OCI-M1 (cell line): ENCODE measurements around the gene PNCK.
A peak's percentile ranks its signal among the peaks of the same experiment; 100 is the strongest.

Experiments used
- DNase-seq: peaks from one replicate; lab custom pipeline; 2025; lab: John Stamatoyannopoulos, UW

The PNCK gene

DNA sequence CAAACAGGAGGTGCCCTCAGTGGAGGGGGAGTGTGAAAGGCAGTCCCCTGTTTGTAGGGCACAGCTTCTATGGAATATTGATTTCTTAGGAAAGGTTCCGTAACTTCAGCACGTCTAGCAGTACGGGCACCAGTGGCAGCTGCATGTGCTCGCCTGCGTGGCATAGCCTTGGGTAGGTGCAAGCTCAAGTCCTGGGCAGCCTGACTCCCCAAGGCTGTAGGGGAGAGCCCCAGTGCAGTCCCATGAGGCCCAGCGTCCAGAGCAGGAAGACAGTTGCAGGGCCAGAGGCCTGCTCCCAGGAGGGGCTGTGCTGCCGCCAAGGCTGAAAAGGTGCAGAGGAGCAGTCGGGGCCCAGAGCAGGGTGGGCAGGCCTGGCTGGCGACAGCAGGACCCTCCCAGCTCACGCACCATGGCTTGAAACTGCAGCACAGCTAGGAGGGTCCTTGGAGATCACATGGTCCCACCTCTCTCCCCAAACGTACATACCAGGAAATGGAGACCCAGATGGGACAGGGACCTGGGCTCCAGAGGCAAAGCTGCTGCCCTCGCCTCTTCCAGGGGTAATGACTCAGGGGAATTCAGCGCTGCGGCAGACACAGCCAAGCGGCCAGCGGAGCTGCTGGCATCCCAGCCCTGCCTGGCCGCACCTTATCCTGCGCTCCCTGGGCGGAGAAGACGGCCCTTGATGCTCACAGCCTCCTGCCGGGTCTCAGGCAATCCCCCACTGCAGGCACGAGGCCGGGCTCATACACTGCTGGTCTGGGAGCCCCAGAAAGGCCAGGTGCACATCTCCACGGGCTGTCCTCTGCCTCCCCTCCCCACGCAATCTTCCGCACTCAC is 32.7 kb downstream of the PNCK start:
- no peak for DNase-seq

DNA sequence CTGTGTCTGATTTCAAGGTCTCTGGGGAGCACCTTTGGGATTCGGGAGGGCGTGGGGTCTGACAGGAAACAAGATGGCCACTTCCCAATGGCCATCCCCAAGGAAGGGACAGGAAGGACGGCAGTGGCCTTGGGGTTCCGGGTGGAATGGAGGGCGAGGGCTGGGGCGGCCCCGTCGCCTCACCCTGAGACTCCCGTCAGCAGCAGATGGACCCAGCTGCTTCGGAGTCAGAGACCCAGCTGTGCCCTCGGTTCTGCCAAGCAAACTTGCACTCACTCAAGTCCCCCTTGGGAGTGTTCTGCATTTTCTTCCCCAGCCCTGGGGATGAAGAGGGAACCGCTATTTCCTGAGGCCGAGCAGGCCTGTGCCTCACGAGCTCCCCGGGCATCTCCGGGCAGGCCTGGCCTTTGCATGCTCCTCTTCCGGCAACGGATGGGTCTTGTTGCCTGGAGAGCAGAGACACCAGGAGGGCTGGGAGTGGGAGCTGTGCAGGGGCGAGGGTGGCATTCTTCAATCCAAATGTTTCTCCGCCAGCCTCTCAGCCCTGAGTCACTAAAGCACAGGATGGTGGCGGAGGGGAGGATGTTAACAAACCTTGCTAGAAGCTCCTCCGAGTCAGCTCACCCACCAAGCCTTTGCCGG is 33.4 kb downstream of the PNCK start:
- no peak for DNase-seq

DNA sequence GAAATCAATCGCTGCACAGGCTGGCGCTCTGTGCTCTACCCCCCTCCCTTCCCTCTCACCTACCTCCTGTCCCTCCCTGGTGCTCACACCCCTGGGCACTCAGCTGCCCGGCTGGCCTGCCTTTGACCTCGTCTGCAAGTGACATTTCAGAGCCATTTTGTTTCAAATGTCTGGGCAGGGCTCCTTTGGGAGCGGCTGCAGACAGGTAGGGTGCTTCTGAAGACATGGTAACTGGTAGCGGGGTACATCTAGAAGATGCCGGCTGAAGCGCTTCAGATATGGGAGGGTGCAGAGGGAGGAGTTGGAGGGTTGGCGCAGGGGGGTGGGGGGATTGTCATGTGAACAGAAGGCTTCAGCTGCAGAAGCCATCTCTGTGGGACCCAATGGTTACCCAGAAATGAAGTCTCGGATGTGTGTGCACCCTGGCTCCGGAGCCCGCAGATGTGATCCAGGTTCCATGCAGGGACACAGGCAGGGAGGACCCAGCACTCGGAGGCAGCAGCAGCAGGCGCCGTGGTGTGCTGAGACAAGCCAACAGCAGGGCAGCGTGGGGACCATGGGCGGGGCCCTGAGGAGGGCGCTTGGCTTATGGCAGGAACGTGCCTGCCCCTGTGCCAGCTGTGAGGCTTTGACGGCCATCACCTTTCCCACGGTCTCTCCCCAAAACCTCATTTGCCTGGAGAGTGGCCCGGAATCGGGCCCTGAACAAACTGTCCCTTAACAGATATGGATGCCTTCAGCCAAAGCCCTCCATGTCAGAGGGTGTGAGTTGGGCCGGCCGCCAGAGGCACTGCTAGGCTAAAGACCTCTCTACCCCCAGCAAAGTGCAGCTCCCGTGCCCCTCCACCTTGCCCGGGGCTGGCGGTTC is 34.2 kb downstream of the PNCK start:
- DNase-seq = no peak

DNA sequence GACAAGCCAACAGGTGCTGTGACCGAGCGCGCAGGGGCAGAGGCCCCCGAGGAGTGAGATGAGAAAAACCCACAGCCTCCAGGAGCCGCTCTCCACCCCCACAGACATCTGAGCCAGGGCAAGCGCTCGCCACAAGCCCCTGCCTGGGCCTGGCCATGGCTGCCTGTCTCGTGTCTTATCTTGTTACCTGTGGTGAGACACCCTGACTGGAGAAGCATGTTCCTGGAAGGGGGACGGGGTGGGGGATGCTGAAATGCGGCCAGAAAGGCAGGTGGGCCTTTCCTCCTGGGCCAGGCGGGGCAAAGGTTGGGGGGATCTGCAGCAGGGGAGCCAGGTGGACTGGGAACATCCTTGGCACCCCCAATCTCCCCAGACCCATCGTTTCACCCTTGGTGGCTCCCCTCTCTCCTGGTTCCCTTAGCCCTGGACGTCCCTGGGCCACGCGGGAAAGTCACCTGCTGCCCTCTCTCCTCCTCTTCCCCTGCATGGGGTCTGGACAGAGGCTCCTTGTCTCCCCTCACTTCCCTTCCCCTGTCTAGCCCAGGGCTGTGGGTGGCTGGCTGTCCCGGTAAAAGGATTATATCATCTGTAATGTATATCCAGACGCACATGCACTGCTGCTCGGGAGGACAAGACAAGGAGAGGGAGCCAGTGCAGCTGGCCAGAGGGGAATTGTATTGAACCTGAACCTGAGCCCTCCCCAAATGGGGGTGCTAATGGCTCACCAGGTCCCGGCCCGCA is 35.0 kb downstream of the PNCK start:
- no peak for DNase-seq

DNA sequence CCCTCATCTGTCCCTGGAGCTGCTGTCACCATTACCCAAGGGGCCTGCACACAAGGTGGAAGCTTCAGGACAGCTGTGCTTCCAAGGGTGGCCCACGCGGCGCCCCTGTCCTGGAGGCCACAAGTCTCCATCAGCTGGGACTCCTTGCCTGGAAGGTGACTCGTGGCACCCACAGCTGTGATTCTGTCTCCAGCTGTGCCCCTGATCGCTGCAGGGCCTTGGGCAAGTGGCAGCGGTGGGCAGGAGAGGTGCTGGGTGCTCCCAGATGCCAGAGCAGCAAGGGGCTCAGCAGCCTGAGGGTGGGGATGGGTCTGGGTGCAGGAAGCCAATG is 35.6 kb downstream of the PNCK start:
- DNase-seq = no peak

DNA sequence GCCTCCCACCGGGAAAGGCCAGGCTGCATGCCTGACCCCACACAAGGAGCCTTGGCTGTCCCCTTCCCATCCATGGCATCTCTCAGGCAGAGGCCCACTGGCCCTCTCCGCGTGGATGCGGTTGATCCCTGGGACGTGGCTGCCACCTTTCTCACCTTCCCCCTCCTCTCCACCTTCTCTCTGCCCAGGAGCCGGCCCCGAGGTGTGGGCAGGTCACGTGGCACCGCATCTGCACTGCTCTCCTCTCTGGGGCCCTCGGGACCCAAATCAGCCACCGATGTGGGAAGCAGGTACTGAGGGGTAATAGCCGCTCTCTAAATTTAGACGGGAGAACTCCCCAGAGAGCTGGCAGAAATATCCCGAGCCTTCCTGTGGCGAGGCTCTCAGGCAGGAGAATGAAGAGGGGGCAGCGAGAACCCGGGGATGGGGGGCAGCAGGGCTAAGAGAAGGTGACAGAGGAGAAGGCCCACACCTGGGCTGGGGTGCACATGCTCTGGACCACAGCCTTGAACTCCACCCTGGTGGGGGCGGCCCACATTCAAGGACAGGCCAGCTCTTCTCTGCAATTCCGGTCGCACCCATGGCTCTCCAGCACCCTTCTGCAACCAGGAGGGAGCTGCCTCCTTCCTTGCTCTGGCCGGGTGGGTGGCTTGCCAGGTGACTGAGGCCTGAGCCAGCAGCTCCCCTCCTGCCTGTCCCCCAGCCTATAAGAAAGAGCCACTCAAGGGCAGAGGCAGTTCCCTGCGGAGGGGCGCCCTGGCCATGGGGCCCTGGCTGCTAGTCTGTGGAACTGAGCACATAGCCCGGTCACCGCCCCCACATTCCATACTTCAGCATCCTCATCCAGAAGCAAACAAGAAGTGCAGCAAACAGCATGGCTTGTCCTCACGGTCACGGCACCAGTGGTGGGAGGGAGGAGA is 36.2 kb downstream of the PNCK start:
- DNase-seq = no peak

DNA sequence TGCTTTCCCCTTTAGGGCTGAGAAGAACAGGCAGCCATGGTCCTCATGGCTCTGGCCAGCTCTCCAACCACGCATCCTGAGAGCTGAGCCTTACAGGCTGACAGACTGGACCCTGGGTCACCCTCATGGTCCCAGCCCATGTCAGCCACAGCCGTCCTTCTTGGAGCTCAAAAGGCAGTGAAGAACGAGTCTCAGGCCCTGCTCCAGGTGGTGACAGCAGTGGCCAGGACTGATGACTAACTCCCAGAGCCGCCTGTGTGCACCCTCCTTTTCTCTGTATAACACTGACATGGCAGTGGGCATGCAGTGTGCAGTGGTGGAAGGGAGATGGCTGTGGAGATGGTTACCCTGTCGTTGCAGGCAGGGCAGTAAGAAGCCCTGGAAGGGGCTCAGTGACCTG is 36.9 kb downstream of the PNCK start:
- no peak for DNase-seq

DNA sequence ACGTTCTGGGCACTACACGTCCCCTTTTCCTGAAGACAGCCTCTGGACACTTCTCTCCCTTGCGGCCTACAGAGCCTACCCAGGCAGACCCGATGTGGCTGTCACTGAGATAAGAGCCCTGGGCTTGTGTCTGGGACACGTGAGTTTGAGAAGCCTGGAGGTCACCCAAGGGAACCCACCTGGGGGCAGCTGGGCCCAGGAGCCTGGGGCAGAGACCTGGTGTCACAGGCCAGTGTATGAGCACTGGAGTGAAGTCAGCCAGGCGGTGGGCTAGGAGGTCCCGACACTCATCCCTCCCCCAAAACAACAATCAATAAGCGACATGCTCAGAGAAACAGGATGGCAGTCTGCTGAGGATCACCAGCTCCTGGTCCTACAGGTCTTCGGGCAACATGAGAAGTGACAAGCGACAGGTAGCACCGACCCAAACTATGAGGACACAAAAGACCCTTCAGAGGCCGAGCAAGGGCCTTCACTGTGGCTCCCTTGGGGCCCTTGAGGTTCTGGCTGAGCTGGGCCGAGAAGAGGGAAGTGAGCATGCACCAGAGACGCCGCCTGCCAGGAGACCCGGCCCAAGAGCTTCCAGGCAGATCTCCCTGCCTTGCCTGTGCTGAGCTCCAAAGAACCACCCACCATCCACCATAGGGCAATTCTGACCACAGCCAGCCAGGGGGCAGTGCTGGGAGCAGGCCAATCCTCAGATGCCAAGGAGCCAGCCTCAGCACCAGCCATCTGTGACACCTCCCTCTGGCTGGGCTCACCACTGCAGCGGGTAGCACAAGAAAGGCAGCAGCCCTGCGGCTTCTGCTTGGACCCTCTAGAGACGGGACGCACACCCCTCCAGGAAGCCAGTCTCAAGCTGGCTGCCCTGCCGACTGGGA is 37.6 kb downstream of the PNCK start:
- DNase-seq = peak; percentile 28

DNA sequence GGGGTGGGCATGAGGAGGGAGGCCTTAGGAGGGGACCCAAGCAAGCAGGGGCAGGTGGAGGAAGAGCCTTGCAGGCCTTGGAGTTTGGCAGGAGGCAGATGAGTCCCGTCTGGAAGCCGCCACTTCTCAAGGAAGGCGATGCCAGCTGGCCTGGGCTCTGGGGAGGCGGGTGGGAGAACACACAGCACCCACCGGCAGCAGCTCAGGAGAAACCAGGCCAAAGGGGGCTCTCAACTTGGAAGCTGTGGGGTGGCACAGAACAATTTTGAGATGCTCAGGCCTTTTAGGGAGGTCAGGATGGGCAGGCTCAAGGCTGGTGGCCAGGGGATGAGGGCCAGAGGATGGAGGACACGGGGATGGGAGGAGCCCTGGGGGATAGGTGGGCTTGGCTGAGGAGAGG is 38.2 kb downstream of the PNCK start:
- no peak for DNase-seq

DNA sequence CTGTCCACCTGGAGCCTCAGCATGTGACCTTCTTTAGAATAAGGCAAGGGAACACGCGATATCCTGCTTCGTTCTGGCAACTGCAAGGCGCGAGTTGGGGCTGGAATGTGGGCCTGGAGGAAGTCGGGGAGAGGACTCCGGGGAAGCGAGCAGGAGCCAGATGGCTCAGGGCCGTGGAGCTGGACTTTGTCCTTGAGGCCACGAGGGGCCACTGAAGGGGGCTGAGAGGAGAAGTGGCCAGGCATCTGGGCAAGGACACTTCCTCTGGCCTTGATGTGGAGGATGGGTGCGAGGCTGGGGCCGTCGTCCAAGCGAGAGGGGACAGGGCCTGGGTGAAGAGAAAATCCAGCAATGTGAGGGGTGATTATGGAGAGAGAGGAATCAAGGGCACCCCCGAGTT is 38.8 kb downstream of the PNCK start:
- DNase-seq = no peak

DNA sequence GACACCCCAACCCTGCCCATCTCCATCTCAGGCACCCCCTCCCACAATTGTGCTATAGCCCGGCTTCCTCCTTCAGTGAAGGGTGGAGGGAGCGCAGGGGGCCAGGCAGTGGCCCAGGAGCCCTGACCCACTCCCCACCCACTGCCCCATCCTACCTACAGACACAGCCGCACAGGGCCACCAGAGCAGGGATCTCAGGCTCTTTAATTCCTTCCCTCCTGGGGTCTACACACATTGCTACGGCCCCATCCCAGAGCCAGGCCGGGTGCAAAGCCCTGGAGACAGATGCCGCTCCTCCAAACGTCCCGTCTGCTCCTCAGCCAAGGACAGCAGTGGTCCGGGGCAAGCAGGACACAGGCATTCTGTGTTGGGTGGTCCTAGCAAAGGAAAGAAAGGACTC is 39.4 kb downstream of the PNCK start:
- DNase-seq = no peak

DNA sequence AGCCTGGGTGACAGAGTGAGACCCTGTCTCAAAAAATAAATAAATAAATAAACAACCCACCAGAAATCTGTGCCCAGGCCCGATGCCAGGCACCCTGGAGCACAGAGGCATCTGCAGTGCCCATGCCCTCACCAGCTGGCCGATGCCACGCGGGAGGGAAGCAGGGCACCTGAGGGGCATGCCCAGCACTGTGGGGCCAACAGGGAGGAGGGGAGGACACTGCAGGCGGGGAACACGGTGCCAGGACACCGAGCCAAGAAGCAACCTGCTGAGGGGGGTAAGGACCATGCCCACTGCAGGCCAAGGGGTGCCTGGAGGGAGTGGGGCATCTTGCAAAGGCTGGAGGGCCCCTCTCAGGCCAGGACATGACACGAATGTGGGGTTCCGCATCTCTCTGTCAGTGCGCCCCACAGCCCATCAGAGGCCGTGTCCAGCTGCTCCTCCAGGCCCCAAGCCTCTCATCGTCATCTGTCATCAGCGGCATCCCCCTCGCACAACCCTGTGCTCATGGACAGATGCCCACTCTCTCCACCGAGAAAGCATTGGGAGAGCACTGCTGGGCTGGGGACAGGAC is 39.9 kb downstream of the PNCK start:
- no peak for DNase-seq

DNA sequence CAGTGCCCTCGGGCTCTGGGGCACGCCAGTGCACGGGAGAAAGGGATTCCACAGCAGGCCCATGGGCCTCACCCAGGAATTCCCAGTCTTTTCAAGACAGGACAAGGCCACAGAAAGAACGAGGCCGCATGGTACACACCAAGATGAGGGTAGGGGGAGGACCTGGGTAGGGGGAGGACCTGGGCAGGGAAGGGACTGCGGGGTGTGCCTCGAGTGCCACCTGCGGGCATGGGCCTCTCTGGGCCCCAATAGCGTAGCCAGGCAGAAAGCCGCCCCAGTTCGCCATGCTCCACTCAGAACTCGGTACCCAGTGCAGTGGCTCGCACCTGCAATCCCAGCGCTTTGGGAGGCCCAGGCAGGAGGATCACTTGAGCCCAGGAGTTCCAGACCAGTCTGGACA is 40.6 kb downstream of the PNCK start:
- DNase-seq = no peak

DNA sequence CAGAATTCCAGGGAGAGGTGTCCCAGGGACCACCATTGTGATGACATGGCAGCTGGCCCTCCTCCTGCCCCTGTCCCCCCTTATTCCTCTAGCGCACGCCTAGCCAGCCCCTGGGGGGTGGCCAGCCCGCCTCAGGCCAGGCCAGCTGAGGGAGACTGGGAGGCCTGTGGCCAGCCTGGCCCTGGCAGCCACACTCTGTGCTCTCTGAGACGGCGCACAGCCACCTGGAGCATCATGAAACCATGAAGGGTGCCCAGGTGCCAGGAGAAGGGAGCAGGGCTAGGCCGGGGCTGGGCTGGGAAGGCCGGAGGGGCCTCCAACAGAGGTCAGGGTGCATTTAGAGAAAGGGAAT is 41.0 kb downstream of the PNCK start:
- DNase-seq = no peak

DNA sequence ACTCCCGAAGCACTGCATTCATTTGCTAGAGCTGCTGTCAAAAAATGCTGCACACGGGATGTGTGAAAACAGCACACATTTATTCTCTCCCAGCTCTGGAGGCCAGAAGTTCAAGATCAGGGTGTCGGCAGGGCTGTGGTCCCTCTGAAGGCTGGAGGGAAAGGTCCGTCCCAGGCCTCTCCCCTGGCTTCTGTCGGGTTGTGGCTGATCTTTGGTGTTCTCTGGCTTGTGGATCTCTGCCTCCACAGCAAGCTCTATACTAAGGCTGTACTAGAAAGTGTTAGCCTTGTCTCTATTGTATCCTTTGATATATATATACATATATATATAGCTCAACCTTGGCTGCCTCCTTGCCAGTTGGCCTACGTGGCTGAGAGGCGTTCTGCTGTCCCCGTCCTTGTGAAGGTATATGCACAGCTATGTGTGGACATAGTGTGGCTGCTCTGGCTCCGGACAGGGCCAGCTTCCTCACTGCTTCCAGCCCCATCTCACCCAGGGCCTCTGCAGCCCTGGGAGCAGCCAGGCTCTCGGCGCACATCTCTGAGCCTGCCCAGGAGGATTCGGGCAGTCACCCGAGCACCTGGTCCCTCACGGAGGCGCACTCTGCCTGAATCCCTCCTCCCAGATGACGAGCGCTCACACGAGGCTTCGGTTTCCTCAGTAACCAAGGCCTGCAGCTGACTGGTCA is 41.6 kb downstream of the PNCK start:
- no peak for DNase-seq

DNA sequence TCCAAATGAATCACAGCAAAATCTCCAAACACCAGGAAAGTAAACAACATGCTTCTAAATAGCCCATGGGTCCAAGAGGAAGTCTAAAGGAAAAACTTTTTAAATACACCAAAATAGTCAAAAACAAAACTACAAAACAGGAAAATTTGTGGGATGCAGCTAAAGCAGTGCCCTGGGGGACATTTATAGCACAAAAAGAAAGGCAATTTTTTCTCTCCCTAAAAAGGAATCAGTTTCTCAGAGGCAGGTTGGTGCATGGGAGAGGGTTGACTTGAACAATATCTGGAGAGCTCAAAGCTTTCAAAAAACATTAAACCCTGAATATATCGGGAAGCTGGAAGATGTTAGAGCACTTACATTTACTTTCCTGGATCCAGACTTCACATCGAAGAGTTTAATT is 42.3 kb downstream of the PNCK start:
- no peak for DNase-seq

DNA sequence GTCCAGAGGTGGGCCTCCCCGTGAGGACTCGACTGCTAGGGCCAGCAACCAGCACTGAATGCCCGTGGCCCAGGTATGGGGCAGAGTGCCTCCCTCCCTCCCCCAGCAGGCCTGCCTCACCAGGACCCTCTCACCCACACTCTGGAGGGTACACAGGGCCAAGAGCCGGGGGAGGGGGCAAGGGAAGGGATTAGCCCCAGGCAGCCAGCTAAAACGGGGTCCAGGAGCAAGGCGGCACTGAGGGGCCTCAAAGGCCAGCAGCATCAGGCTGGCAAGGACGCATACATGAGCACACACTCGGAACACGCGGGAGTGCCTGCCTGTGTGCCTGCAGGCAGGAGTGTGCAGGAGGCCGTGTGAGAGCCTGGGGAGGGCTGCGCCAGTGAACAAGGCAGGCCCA is 44.9 kb downstream of the PNCK start:
- no peak for DNase-seq

DNA sequence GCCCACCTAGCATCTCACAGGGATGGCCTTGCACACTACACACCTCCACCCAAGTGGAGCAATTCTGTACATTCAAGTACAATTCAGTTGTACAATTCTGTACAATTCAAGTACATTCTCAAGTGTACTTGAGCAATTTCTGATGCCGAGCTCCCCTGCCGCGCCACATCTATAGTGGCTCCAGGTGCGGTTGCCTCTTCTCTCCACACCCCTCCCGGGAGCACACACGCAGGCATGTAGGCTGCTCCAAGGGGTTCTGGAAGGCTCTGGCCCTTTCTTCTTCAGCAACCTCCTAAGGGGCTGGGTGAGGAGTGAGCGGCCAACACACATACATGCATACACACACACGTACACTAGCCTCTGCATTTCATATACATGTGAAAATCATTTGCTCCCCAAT is 45.5 kb downstream of the PNCK start:
- no peak for DNase-seq

DNA sequence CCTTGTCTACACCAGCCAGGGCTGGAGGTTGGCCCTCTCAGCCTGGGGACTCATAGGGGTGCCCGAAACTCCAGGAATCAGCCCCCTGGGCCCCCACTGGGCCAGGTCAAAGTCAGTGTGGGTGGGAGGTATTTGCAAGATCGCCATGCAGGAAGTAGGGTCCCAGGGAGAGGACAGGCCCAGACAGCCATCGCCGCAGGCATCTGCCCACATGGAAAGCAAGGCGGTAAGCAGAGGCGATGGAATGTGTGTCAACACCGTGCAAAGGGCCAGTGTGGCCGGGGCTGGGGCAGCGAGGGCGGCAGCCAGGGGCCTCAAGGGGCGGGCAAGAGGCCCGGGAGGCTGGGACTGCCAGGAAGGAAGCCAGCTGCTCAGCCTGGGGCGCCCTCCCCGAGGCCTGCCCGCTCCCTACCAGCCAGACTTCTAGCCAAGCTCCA is 45.9 kb downstream of the PNCK start:
- no peak for DNase-seq
